Cerebellar cortex (tissue), 1 donor: ENCODE data around the gene MDM4.

Source experiments
- DNase-seq: peaks from one replicate; pipeline ENCODE4 v3.0.0-alpha.2; 2015; ENCODE audit warnings: low spot score

The MDM4 gene

GRCh38 chr1:204493145-204493983 lies 22.8 kb upstream of the MDM4 start:
- no peak for DNase-seq

GRCh38 chr1:204493984-204494280 lies 22.3 kb upstream of the MDM4 start:
- DNase-seq: peak; percentile 47

- DNase-seq: peak; percentile 86
Observed at GRCh38 chr1:204494281-204495077, 21.7 kb upstream of the MDM4 start, which contains the start of gene PIK3C2B. Gene PIK3C2B, minus strand, starts transcription at chr1:204494805. Its CDS starts 25,003 bp downstream, at chr1:204469802.

- peak; percentile 56 for DNase-seq
Observed at GRCh38 chr1:204495078-204495753, 21.0 kb upstream of the MDM4 start.

- peak; percentile 21 for DNase-seq
Observed at GRCh38 chr1:204495777-204496176, 20.4 kb upstream of the MDM4 start.

GRCh38 chr1:204498981-204499380 lies 17.2 kb upstream of the MDM4 start:
- no peak for DNase-seq

GRCh38 chr1:204499511-204500468 lies 16.4 kb upstream of the MDM4 start:
- no peak for DNase-seq

- DNase-seq: no peak
Observed at GRCh38 chr1:204502241-204502640, 14.0 kb upstream of the MDM4 start.

GRCh38 chr1:204503122-204503912 lies 12.9 kb upstream of the MDM4 start:
- DNase-seq: peak; percentile 89

- DNase-seq: no peak
Observed at GRCh38 chr1:204503913-204504519, 12.2 kb upstream of the MDM4 start.

- no peak for DNase-seq
Observed at GRCh38 chr1:204505674-204506200, 10.5 kb upstream of the MDM4 start.

- peak; percentile 94 for DNase-seq
Observed at GRCh38 chr1:204506201-204506968, 9.8 kb upstream of the MDM4 start.

GRCh38 chr1:204506969-204507316 lies 9.3 kb upstream of the MDM4 start:
- DNase-seq: peak; percentile 96

GRCh38 chr1:204507317-204508105 lies 8.7 kb upstream of the MDM4 start:
- DNase-seq: peak; percentile 87

GRCh38 chr1:204509186-204509635 lies 7.0 kb upstream of the MDM4 start:
- DNase-seq: no peak

- DNase-seq: no peak
Observed at GRCh38 chr1:204511366-204511765, 4.8 kb upstream of the MDM4 start.

- DNase-seq: no peak
Observed at GRCh38 chr1:204513117-204513716, 3.0 kb upstream of the MDM4 start.

GRCh38 chr1:204514828-204515227 lies 1.4 kb upstream of the MDM4 start:
- no peak for DNase-seq
